ENCODE data around the gene SEPTIN5.
"Not testable (repeated sequence)": the region's sequence is repeated elsewhere in the genome, so short reads cannot be mapped to it uniquely, and the experiment has no call there.

SEPTIN5 gene

DNA sequence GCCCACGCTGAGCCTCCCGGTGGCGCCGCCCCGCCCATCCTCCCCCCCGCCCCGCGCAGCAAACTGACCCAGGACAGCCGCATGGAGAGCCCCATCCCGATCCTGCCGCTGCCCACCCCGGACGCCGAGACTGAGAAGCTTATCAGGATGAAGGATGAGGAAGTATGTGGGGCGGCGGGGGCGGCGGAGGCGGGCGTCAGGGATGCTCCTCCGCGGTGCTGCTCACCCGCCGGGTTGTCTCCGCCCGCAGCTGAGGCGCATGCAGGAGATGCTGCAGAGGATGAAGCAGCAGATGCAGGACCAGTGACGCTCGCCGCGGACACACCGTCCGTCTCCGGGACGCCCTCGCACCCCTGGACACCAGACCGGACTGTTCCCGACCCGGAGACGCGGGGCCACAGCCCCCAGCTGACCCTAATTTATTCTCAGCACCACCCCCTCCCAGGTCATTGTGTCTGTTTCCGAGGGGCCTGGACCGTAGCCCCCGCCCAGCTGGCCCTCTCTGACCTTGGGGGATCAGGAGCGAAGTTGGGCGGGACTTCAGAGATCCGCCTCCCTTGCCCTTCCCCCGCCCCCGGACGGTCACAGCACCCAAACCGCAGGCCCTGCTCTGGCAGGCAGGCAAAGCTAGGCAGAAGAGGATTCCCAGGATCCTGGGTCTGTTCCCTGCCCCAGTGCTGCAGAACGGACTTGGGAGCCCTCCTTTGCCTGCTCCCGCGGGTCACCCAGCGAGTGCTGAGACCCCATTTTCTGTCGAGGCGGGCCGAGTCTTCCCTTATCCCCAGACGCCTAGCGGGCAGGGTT is 8.1 kb downstream of the SEPTIN5 start:
- DNase-seq (ENCODE audit: low read depth) = no peak
- TF ChIP-seq, protein P1, sequence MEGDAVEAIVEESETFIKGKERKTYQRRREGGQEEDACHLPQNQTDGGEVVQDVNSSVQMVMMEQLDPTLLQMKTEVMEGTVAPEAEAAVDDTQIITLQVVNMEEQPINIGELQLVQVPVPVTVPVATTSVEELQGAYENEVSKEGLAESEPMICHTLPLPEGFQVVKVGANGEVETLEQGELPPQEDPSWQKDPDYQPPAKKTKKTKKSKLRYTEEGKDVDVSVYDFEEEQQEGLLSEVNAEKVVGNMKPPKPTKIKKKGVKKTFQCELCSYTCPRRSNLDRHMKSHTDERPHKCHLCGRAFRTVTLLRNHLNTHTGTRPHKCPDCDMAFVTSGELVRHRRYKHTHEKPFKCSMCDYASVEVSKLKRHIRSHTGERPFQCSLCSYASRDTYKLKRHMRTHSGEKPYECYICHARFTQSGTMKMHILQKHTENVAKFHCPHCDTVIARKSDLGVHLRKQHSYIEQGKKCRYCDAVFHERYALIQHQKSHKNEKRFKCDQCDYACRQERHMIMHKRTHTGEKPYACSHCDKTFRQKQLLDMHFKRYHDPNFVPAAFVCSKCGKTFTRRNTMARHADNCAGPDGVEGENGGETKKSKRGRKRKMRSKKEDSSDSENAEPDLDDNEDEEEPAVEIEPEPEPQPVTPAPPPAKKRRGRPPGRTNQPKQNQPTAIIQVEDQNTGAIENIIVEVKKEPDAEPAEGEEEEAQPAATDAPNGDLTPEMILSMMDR (IDR thresholded peaks at IDR 0.05; ENCODE audit: control insufficient read depth, insufficient read depth, low read depth, low read length, missing control alignments) = no peak
- H3K4me3 ChIP-seq (ENCODE audit: control insufficient read depth, low read depth, low read length) = no peak overlapping the region

DNA sequence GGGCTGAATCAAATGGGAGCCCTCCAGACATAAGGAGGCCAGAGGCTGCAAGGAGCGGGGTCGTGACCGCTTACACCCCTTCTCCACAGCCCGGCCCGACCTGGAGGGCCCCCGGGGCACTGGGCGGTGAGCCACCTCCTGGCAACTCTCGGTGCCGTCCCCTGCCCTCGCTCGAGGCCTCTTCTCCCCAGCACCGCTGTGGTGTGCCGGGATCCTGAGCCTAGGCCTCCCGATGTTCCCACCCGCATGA is 8.6 kb downstream of the SEPTIN5 start:
- no peak for DNase-seq (ENCODE audit: low read depth)
- TF ChIP-seq, protein P1 (IDR thresholded peaks at IDR 0.05; ENCODE audit: control insufficient read depth, insufficient read depth, low read depth, low read length, missing control alignments) = no peak
- no peak overlapping the region for H3K4me3 ChIP-seq (ENCODE audit: control insufficient read depth, low read depth, low read length)

DNA sequence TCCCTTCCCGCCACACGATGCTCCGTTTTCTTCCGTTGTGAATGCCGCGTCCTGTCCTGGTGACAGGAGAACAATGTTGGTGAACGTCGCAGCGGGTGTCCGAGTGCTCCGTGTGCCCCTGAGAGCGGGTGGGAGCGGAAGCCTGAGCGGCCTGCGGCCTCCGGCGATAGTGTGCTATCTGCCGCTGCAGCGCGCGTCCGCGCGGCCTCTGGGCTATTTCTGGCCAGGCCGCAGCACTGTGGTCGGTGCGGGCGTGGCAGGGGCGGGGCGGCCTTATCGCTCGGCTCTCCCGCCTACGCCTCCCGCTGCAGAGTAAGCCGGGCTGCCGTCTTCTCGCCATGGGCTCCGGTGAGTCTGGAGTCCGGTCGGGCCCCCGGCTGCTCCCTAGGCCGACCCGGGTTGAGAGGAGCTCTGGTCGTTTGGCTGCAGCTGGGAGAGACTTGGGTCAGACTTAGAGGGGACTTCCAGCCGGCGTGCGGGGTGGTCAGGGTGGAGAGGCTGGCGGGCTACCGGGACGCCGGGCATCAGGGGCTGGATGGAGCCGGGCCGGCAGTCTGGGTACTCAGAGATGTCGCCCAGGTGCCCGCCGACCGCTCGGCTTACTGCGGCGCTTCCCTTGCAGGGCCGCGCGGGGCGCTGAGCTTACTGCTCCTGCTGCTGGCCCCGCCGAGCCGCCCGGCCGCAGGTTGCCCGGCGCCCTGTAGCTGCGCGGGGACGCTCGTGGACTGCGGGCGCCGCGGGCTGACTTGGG is 9.1 kb downstream of the SEPTIN5 start, which contains the start of gene GP1BB:
TSS of gene GP1BB (plus strand) at position 308 of the 751 bp plus-strand sequence. CDS start at position 339, 31 bp downstream.
- no peak within 1 kb of the TSS for H3K4me3 ChIP-seq (ENCODE audit: control insufficient read depth, low read depth, low read length)
- TF ChIP-seq, protein P1 (IDR thresholded peaks at IDR 0.05; ENCODE audit: control insufficient read depth, insufficient read depth, low read depth, low read length, missing control alignments) = no peak
- no peak for DNase-seq (ENCODE audit: low read depth)

DNA sequence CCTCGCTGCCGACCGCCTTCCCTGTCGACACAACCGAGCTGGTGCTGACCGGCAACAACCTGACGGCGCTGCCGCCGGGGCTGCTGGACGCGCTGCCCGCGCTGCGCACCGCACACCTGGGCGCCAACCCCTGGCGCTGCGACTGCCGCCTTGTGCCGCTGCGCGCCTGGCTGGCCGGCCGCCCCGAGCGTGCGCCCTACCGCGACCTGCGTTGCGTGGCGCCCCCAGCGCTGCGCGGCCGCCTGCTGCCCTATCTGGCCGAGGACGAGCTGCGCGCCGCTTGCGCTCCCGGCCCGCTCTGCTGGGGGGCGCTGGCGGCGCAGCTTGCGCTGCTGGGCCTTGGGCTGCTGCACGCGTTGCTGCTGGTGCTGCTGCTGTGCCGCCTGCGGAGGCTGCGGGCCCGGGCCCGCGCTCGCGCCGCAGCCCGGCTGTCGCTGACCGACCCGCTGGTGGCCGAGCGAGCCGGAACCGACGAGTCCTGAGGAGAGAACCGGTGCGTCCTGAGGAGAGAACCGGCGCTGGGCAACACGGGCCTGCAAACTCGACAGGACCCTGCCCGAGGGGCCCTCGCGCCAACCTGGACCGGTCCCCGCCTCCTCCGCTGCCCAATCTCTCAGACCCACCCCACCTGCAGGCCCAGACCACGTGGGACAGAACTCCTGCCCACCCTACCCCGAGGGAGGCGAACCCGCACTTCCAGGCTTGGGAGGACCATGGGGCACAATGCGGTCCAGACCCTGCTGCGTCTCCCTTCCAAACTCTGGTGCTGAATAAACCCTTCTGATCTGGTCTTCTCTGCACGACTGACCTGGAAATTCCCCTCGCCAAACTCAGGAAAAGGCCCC is 9.9 kb downstream of the SEPTIN5 start:
- no peak for DNase-seq (ENCODE audit: low read depth)
- TF ChIP-seq, protein P1 (IDR thresholded peaks at IDR 0.05; ENCODE audit: control insufficient read depth, insufficient read depth, low read depth, low read length, missing control alignments) = no peak
- no peak overlapping the region for H3K4me3 ChIP-seq (ENCODE audit: control insufficient read depth, low read depth, low read length)

DNA sequence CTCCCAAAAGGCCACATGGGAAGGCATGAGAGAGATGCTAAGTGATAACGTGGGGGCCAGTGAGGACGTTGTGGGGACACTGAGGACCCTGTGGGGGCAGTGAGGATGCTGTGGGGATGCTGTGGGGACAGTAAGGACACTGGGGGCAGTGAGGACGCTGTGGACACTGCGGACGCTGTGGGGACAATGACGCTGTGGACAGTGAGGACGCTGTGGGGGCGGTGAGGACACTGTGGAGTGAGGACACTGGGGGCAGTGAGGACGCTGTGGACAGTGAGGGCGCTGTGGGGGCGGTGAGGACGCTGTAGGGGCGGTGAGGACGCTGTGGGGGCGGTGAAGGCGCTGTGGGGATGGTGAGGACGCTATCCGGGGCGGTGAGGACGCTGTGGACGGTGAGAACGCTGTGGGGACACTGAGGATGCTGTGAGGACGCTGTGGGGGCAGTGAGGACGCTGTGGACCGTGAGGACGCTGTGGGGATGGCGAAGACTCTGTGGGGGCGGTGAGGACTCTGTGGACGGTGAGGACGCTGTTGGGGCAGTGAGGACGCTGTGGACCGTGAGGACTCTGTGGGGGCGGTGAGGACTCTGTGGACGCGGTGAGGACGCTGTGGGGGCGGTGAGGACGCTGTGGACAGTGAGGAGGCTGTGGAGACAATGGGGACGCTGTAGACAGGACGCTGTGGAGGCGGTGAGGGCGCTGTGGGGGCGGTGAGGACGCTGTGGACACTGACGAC is 10.8 kb downstream of the SEPTIN5 start:
- no peak overlapping the region for H3K4me3 ChIP-seq (ENCODE audit: control insufficient read depth, low read depth, low read length)
- no peak for DNase-seq (ENCODE audit: low read depth)
- TF ChIP-seq, protein P1 (IDR thresholded peaks at IDR 0.05; ENCODE audit: control insufficient read depth, insufficient read depth, low read depth, low read length, missing control alignments) = no peak

DNA sequence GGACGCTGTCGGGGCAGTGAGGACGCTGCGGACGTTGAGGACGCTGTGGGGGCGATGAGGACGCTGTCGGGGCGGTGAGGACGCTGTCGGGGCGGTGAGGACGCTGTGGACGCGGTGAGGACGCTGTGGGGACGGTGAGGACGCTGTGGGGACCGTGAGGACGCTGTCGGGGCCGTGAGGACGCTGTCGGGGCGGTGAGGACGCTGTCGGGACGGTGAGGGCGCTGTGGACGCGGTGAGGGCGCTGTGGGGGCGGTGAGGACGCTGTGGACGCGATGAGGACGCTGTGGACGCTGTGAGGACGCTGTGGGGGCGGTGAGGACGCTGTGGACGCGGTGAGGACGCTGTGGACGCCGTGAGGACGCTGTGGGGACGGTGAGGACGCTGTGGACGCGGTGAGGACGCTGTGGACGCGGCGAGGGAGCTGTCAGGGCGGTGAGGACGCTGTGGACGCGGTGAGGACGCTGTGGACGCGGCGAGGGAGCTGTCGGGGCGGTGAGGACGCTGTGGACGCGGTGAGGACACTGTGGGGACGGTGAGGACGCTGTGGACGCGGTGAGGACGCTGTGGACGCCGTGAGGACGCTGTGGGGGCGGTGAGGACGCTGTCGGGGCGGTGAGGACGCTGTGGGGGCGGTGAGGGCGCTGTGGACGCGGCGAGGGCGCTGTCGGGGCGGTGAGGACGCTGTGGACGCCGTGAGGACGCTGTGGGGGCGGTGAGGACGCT is 11.9 kb downstream of the SEPTIN5 start:
- not testable (repeated sequence) for H3K4me3 ChIP-seq (ENCODE audit: control insufficient read depth, low read depth, low read length); DNase-seq (ENCODE audit: low read depth)

Data from AG09309 (cell line).